WI38 (cell line): Measurements from ENCODE around the gene NUDT14.

Experiments used
- H3K4me3 ChIP-seq: 2 replicates; pipeline ENCODE4 v1.5.1; 2011; ENCODE audit warnings: low read depth, mild to moderate bottlenecking, control low read depth, low read length
- CTCF ChIP-seq: IDR thresholded peaks from 2 replicates; pipeline ENCODE4 v1.5.1; 2012; ENCODE audit warnings: low read depth, mild to moderate bottlenecking, control low read depth, low read length

Gene NUDT14

GRCh38 chr14:105161309-105161708, 19.8 kb downstream of the NUDT14 start:
- TF ChIP-seq CTCF: no peak
- no peak overlapping the region for H3K4me3 ChIP-seq

- no peak for TF ChIP-seq CTCF
Observed at GRCh38 chr14:105160776-105161175, 20.3 kb downstream of the NUDT14 start.

GRCh38 chr14:105159344-105159743, 21.8 kb downstream of the NUDT14 start:
- TF ChIP-seq CTCF: no peak

More at GRCh38 chr14:105160776-105161175, 20.3 kb downstream of the NUDT14 start:
- no peak overlapping the region for H3K4me3 ChIP-seq

GRCh38 chr14:105158794-105159193, 22.3 kb downstream of the NUDT14 start:
- no peak for TF ChIP-seq CTCF
- H3K4me3 ChIP-seq: no peak overlapping the region

More at GRCh38 chr14:105159344-105159743, 21.8 kb downstream of the NUDT14 start:
- H3K4me3 ChIP-seq: no peak overlapping the region

GRCh38 chr14:105157872-105158271, 23.2 kb downstream of the NUDT14 start:
- TF ChIP-seq CTCF: no peak
- no peak overlapping the region for H3K4me3 ChIP-seq

- TF ChIP-seq CTCF: no peak
Observed at GRCh38 chr14:105156414-105157375, 24.4 kb downstream of the NUDT14 start.

More at GRCh38 chr14:105156414-105157375, 24.4 kb downstream of the NUDT14 start:
- H3K4me3 ChIP-seq: no peak overlapping the region
